GM23338 (cell line): ENCODE data around the gene TAGLN3. TPM values are rescaled to one million over a fixed set of nuclear protein-coding genes. Genes with fewer than 3 reads are reported as not detected.

Experiments
- ATAC-seq: fragments of 200-7000 bp; cut with Tn5 transposase; 3 replicates; pipeline ENCODE4 v1.9.1; 2020
- DNase-seq: peaks from one replicate; pipeline ENCODE4 v3.0.0-alpha.2; 2015; ENCODE audit warnings: low spot score
- H2AFZ ChIP-seq: fragments of 200-600 bp; sonication (generic); 2 replicates; pipeline ENCODE4 v1.8.0; 2016; ENCODE audit warnings: antibody characterized with exemption, mild to moderate bottlenecking, moderate library complexity
- H3F3A ChIP-seq: fragments of 200-600 bp; sonication (generic); replicated peaks from 2 replicates; pipeline ENCODE4 v1.8.0; 2017; ENCODE audit warnings: antibody characterized with exemption, mixed run types, low read depth
- H3K27ac ChIP-seq: fragments of 200-600 bp; sonication (generic); 2 replicates; pipeline ENCODE4 v1.6.1; 2016; ENCODE audit warnings: low read depth
- H3K27me3 ChIP-seq: fragments of 200-600 bp; sonication (generic); 2 replicates; pipeline ENCODE4 v1.8.0; 2016; ENCODE audit warnings: mild to moderate bottlenecking, mixed run types, moderate library complexity; ENCODE audit not compliant: insufficient read depth
- H3K36me3 ChIP-seq: fragments of 200-600 bp; sonication (generic); 2 replicates; pipeline ENCODE4 v1.8.0; 2016; ENCODE audit warnings: mild to moderate bottlenecking; ENCODE audit not compliant: insufficient read depth
- H3K4me1 ChIP-seq: fragments of 200-600 bp; sonication (generic); 2 replicates; pipeline ENCODE4 v1.8.0; 2016; ENCODE audit warnings: mild to moderate bottlenecking, moderate library complexity; ENCODE audit not compliant: insufficient read depth
- H3K4me2 ChIP-seq: fragments of 200-600 bp; sonication (generic); 2 replicates; pipeline ENCODE4 v1.7.1; 2017; ENCODE audit warnings: mixed run types
- H3K4me3 ChIP-seq: fragments of 200-600 bp; sonication (generic); 2 replicates; pipeline ENCODE4 v1.6.1; 2016; ENCODE audit warnings: mixed run types
- H3K79me2 ChIP-seq: fragments of 200-600 bp; sonication (generic); replicated peaks from 2 replicates; pipeline ENCODE4 v1.8.0; 2017; ENCODE audit warnings: mild to moderate bottlenecking; ENCODE audit not compliant: insufficient read depth
- H3K9me2 ChIP-seq: fragments of 200-600 bp; sonication (generic); 2 replicates; pipeline ENCODE4 v1.8.0; 2017; ENCODE audit not compliant: insufficient read depth
- H4K20me1 ChIP-seq: fragments of 200-600 bp; sonication (generic); replicated peaks from 2 replicates; pipeline ENCODE4 v1.8.0; 2017; ENCODE audit warnings: mild to moderate bottlenecking; ENCODE audit not compliant: insufficient read depth
- H3K27ac Mint-ChIP-seq: 2 replicates; pipeline ENCODE4 v1.8.0; 2020; ENCODE audit warnings: inconsistent platforms, mild to moderate bottlenecking, moderate library complexity, mixed read lengths
- H3K27me3 Mint-ChIP-seq: 3 replicates; pipeline ENCODE4 v1.8.0; 2022; ENCODE audit warnings: low read depth, mild to moderate bottlenecking, moderate library complexity, mixed read lengths, inconsistent platforms; ENCODE audit not compliant: insufficient read depth, poor library complexity
- H3K36me3 Mint-ChIP-seq: 3 replicates; pipeline ENCODE4 v1.8.0; 2021; ENCODE audit warnings: low read depth, mild to moderate bottlenecking, inconsistent platforms, moderate library complexity, mixed read lengths
- H3K4me1 Mint-ChIP-seq: 3 replicates; pipeline ENCODE4 v1.8.0; 2020; ENCODE audit warnings: mild to moderate bottlenecking, inconsistent platforms, mixed read lengths
- H3K4me3 Mint-ChIP-seq: 3 replicates; pipeline ENCODE4 v1.8.0; 2021; ENCODE audit warnings: moderate library complexity, mild to moderate bottlenecking, inconsistent platforms, mixed read lengths
- H3K9me3 Mint-ChIP-seq: 3 replicates; pipeline ENCODE4 v1.8.0; 2020; ENCODE audit warnings: moderate library complexity, mild to moderate bottlenecking, inconsistent platforms, mixed read lengths
- CREB1 ChIP-seq: fragments of 250-450 bp; sonication (Bioruptor Pico); IDR thresholded peaks from 2 replicates; pipeline ENCODE4 v1.5.0; 2020; ENCODE audit warnings: low read depth, mild to moderate bottlenecking, moderate library complexity
- EZH2 ChIP-seq: fragments of 200-600 bp; sonication (generic); IDR thresholded peaks from one replicate; pipeline ENCODE4 v1.8.0; 2017; ENCODE audit warnings: antibody characterized with exemption, mild to moderate bottlenecking, low read depth; ENCODE audit not compliant: unreplicated experiment
- EZH2phosphoT487 ChIP-seq: fragments of 200-600 bp; sonication (generic); IDR thresholded peaks from one replicate; pipeline ENCODE4 v1.8.1; 2018; ENCODE audit warnings: antibody characterized with exemption; ENCODE audit not compliant: unreplicated experiment
- JUNB ChIP-seq: IDR thresholded peaks from one replicate; pipeline ENCODE4 v1.6.1; 2016; ENCODE audit warnings: antibody characterized with exemption; ENCODE audit not compliant: unreplicated experiment
- NANOG ChIP-seq: IDR thresholded peaks from 2 replicates; pipeline ENCODE4 v1.6.1; 2016; ENCODE audit warnings: antibody characterized with exemption, borderline replicate concordance
- POLR2AphosphoS5 ChIP-seq: IDR thresholded peaks from 2 replicates; pipeline ENCODE4 v1.6.1; 2016; ENCODE audit warnings: antibody characterized with exemption, low read depth
- STAT1 ChIP-seq: IDR thresholded peaks from one replicate; pipeline ENCODE4 v1.6.1; 2016; ENCODE audit warnings: antibody characterized with exemption; ENCODE audit not compliant: unreplicated experiment
- ZNF114 ChIP-seq: fragments of 250-450 bp; sonication (Bioruptor Pico); IDR thresholded peaks from 2 replicates; pipeline ENCODE4 v1.5.0; 2020; ENCODE audit warnings: mild to moderate bottlenecking, moderate library complexity
- ZNF331 ChIP-seq: fragments of 250-450 bp; sonication (Bioruptor Pico); IDR thresholded peaks from 2 replicates; pipeline ENCODE4 v1.5.0; 2020; ENCODE audit warnings: low read depth, mild to moderate bottlenecking, moderate library complexity
- polyA plus RNA-seq: library from polyadenylated mRNA; unstranded; fragments of >200 nt; fragmentation: Nextera tagmentation; extraction: Ambion mirVana; gene quantifications from 2 replicates; pipeline ENCODE4 v1.2.1, GENCODE V29; 2016
- total RNA-seq: library from RNA; depleted of rRNA; stranded (reverse); fragments of >200 nt; shearing (Covaris generic); gene quantifications from 2 replicates; pipeline ENCODE4 v1.2.3, GENCODE V29; 2014
- TF ChIP-seq, protein P1 (sequence below), 2 experiments: fragments of 200-600 bp in 1 of 2; sonication (generic) in 1 of 2; conservative IDR thresholded peaks; 2 replicates each; pipeline versions ENCODE4 v1.5.1 to v1.6.1; 2016 to 2017; ENCODE audit warnings: antibody characterized with exemption in 2 of 2, low read depth in 2 of 2, mild to moderate bottlenecking in 2 of 2, moderate library complexity in 1 of 2
- TF ChIP-seq, protein P2 (sequence below): IDR thresholded peaks from one replicate; pipeline ENCODE4 v1.6.1; 2018; ENCODE audit warnings: antibody characterized with exemption; ENCODE audit not compliant: unreplicated experiment
- TF ChIP-seq, protein P3 (sequence below): IDR thresholded peaks from 2 replicates; pipeline ENCODE4 v1.6.1; 2016; ENCODE audit warnings: antibody characterized with exemption
- TF ChIP-seq, protein P4 (sequence below): fragments of 250-450 bp; sonication (Bioruptor Pico); IDR thresholded peaks from 2 replicates; pipeline ENCODE4 v1.5.0; 2020; ENCODE audit warnings: mild to moderate bottlenecking, moderate library complexity

Gene TAGLN3
- total and polyA plus RNA-seq, 2 experiments from 2014 or later: 6.8 to 12.6 TPM

DNA sequence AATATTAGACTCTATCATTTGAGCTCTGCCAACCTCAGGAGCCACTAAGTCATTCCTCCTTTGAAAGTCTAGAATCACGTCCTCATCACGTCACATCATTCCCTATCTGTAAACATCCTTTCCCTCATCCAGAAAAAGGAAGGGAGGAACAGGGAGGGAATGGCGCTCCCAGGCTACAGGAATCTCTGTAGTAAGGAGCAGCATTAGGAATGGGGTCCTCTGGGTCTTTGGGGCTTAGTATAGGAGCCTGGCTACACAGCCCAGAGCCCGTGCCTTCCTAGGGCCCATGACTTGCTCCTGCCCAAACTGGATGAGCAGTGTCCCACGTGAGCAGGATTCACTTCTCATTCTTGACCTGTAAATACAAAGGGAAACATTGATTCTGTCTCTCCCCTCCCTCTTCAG is 1.6 kb downstream of the TAGLN3 start:
- H3K9me3 Mint-ChIP-seq: no peaks in the 10 kb centered on the region
- peaks cover 21% of the 10 kb centered on the region for H3K27me3 Mint-ChIP-seq
- H3K9me2 ChIP-seq: no peaks in the 10 kb centered on the region
- no peak for TF ChIP-seq EZH2phosphoT487
- TF ChIP-seq CREB1: no peak
- TF ChIP-seq, protein P1, sequence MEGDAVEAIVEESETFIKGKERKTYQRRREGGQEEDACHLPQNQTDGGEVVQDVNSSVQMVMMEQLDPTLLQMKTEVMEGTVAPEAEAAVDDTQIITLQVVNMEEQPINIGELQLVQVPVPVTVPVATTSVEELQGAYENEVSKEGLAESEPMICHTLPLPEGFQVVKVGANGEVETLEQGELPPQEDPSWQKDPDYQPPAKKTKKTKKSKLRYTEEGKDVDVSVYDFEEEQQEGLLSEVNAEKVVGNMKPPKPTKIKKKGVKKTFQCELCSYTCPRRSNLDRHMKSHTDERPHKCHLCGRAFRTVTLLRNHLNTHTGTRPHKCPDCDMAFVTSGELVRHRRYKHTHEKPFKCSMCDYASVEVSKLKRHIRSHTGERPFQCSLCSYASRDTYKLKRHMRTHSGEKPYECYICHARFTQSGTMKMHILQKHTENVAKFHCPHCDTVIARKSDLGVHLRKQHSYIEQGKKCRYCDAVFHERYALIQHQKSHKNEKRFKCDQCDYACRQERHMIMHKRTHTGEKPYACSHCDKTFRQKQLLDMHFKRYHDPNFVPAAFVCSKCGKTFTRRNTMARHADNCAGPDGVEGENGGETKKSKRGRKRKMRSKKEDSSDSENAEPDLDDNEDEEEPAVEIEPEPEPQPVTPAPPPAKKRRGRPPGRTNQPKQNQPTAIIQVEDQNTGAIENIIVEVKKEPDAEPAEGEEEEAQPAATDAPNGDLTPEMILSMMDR (conservative IDR thresholded peaks at IDR 0.05; ENCODE audit: low read depth in 2 of 2): no peak
- TF ChIP-seq NANOG: no peak
- TF ChIP-seq ZNF331 (CRISPR knock-in tag): no peak
- TF ChIP-seq EZH2: no peak
- TF ChIP-seq, protein P2, sequence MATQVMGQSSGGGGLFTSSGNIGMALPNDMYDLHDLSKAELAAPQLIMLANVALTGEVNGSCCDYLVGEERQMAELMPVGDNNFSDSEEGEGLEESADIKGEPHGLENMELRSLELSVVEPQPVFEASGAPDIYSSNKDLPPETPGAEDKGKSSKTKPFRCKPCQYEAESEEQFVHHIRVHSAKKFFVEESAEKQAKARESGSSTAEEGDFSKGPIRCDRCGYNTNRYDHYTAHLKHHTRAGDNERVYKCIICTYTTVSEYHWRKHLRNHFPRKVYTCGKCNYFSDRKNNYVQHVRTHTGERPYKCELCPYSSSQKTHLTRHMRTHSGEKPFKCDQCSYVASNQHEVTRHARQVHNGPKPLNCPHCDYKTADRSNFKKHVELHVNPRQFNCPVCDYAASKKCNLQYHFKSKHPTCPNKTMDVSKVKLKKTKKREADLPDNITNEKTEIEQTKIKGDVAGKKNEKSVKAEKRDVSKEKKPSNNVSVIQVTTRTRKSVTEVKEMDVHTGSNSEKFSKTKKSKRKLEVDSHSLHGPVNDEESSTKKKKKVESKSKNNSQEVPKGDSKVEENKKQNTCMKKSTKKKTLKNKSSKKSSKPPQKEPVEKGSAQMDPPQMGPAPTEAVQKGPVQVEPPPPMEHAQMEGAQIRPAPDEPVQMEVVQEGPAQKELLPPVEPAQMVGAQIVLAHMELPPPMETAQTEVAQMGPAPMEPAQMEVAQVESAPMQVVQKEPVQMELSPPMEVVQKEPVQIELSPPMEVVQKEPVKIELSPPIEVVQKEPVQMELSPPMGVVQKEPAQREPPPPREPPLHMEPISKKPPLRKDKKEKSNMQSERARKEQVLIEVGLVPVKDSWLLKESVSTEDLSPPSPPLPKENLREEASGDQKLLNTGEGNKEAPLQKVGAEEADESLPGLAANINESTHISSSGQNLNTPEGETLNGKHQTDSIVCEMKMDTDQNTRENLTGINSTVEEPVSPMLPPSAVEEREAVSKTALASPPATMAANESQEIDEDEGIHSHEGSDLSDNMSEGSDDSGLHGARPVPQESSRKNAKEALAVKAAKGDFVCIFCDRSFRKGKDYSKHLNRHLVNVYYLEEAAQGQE: no peak
- no peak for TF ChIP-seq POLR2AphosphoS5
- TF ChIP-seq JUNB: no peak
- no peak for TF ChIP-seq STAT1
- TF ChIP-seq, protein P3, sequence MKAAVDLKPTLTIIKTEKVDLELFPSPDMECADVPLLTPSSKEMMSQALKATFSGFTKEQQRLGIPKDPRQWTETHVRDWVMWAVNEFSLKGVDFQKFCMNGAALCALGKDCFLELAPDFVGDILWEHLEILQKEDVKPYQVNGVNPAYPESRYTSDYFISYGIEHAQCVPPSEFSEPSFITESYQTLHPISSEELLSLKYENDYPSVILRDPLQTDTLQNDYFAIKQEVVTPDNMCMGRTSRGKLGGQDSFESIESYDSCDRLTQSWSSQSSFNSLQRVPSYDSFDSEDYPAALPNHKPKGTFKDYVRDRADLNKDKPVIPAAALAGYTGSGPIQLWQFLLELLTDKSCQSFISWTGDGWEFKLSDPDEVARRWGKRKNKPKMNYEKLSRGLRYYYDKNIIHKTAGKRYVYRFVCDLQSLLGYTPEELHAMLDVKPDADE: no peak
- no peak for TF ChIP-seq ZNF114
- TF ChIP-seq, protein P4, sequence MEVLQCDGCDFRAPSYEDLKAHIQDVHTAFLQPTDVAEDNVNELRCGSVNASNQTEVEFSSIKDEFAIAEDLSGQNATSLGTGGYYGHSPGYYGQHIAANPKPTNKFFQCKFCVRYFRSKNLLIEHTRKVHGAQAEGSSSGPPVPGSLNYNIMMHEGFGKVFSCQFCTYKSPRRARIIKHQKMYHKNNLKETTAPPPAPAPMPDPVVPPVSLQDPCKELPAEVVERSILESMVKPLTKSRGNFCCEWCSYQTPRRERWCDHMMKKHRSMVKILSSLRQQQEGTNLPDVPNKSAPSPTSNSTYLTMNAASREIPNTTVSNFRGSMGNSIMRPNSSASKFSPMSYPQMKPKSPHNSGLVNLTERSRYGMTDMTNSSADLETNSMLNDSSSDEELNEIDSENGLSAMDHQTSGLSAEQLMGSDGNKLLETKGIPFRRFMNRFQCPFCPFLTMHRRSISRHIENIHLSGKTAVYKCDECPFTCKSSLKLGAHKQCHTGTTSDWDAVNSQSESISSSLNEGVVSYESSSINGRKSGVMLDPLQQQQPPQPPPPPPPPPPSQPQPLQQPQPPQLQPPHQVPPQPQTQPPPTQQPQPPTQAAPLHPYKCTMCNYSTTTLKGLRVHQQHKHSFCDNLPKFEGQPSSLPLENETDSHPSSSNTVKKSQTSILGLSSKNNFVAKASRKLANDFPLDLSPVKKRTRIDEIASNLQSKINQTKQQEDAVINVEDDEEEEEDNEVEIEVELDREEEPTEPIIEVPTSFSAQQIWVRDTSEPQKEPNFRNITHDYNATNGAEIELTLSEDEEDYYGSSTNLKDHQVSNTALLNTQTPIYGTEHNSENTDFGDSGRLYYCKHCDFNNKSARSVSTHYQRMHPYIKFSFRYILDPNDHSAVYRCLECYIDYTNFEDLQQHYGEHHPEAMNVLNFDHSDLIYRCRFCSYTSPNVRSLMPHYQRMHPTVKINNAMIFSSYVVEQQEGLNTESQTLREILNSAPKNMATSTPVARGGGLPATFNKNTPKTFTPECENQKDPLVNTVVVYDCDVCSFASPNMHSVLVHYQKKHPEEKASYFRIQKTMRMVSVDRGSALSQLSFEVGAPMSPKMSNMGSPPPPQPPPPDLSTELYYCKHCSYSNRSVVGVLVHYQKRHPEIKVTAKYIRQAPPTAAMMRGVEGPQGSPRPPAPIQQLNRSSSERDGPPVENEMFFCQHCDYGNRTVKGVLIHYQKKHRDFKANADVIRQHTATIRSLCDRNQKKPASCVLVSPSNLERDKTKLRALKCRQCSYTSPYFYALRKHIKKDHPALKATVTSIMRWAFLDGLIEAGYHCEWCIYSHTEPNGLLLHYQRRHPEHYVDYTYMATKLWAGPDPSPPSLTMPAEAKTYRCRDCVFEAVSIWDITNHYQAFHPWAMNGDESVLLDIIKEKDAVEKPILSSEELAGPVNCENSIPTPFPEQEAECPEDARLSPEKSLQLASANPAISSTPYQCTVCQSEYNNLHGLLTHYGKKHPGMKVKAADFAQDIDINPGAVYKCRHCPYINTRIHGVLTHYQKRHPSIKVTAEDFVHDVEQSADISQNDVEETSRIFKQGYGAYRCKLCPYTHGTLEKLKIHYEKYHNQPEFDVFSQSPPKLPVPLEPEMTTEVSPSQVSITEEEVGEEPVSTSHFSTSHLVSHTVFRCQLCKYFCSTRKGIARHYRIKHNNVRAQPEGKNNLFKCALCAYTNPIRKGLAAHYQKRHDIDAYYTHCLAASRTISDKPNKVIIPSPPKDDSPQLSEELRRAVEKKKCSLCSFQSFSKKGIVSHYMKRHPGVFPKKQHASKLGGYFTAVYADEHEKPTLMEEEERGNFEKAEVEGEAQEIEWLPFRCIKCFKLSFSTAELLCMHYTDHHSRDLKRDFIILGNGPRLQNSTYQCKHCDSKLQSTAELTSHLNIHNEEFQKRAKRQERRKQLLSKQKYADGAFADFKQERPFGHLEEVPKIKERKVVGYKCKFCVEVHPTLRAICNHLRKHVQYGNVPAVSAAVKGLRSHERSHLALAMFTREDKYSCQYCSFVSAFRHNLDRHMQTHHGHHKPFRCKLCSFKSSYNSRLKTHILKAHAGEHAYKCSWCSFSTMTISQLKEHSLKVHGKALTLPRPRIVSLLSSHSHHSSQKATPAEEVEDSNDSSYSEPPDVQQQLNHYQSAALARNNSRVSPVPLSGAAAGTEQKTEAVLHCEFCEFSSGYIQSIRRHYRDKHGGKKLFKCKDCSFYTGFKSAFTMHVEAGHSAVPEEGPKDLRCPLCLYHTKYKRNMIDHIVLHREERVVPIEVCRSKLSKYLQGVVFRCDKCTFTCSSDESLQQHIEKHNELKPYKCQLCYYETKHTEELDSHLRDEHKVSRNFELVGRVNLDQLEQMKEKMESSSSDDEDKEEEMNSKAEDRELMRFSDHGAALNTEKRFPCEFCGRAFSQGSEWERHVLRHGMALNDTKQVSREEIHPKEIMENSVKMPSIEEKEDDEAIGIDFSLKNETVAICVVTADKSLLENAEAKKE (CRISPR knock-in tag): no peak
- no peaks in the 10 kb centered on the region for H3F3A ChIP-seq
- H3K4me3 Mint-ChIP-seq: peak overlapping the region; percentile 92
- H3K4me1 Mint-ChIP-seq: peaks cover 22% of the 10 kb centered on the region
- peaks cover 5% of the 10 kb centered on the region; the same call in 1 of the 2 replicates for H3K36me3 ChIP-seq
- H4K20me1 ChIP-seq: no peaks in the 10 kb centered on the region; the same call in 1 of the 2 replicates
- no peak overlapping the region for H2AFZ ChIP-seq
- peaks cover 22% of the 10 kb centered on the region for H3K27me3 ChIP-seq
- no peak overlapping the region for H3K27ac ChIP-seq
- DNase-seq (no peak), ATAC-seq (peak; percentile 11)
- peaks cover 18% of the 10 kb centered on the region for H3K4me1 ChIP-seq
- peaks cover 17% of the 10 kb centered on the region; the same call in 2 of the 3 replicates for H3K36me3 Mint-ChIP-seq
- H3K4me3 ChIP-seq: peak overlapping the region; percentile 80
- peak overlapping the region; percentile 85 for H3K4me2 ChIP-seq
- H3K79me2 ChIP-seq: no peaks in the 10 kb centered on the region
- no peak overlapping the region for H3K27ac Mint-ChIP-seq
